Measurements from ENCODE around the gene ALDOA.

- no peak for TF ChIP-seq CTCF (IDR thresholded peaks at IDR 0.05; ENCODE audit: low read depth, low read length, poor library complexity, severe bottlenecking)
- no peak for TF ChIP-seq EZH2phosphoT487 (IDR thresholded peaks at IDR 0.05; ENCODE audit: borderline replicate concordance, low read length)
Observed at GRCh38 chr16:30085247-30085646, 19.7 kb downstream of the ALDOA start.

Measured in DOHH2 (cell line).